GM20431 (cell line): ENCODE data around the gene MOB2.

ENCODE experiments used
- in situ Hi-C: fragments of 300-500 bp; cut with MseI, MboI; formaldehyde crosslinking; loops from one replicate; pipeline ENCODE4 v1.15.0; 2020; ENCODE audit warnings: low sequenced_read_pairs; ENCODE audit not compliant: unreplicated experiment

MOB2 gene

GRCh38 chr11:1506981-1507380, 20.4 kb upstream of the MOB2 start:
- in situ Hi-C loops = no loop called here

GRCh38 chr11:1505480-1505879, 18.9 kb upstream of the MOB2 start:
- in situ Hi-C loops = no loop called here

- in situ Hi-C loops = no loop called here
These were observed 18.2 kb upstream of the MOB2 start for GRCh38 chr11:1504581-1505290.

- in situ Hi-C loops = no loop called here
These were observed 17.6 kb upstream of the MOB2 start for GRCh38 chr11:1504138-1504537.

GRCh38 chr11:1503708-1504104, 17.1 kb upstream of the MOB2 start:
- in situ Hi-C loops = no loop called here

GRCh38 chr11:1502954-1503707, 16.6 kb upstream of the MOB2 start:
- in situ Hi-C loops = no loop called here

GRCh38 chr11:1502168-1502953, 15.8 kb upstream of the MOB2 start:
- in situ Hi-C loops = no loop called here

- in situ Hi-C loops = no loop called here
These were observed 15.0 kb upstream of the MOB2 start for GRCh38 chr11:1501421-1502167.

GRCh38 chr11:1500466-1501420, 14.2 kb upstream of the MOB2 start:
- in situ Hi-C loops = no loop called here

GRCh38 chr11:1499899-1500298, 13.3 kb upstream of the MOB2 start:
- in situ Hi-C loops = no loop called here

- in situ Hi-C loops = no loop called here
These were observed 12.8 kb upstream of the MOB2 start for GRCh38 chr11:1499261-1499890.

GRCh38 chr11:1498262-1498661, 11.7 kb upstream of the MOB2 start:
- in situ Hi-C loops = no loop called here

- in situ Hi-C loops = no loop called here
These were observed 11.0 kb upstream of the MOB2 start for GRCh38 chr11:1497600-1497999.

- in situ Hi-C loops = no loop called here
These were observed 10.1 kb upstream of the MOB2 start for GRCh38 chr11:1496761-1497095.

GRCh38 chr11:1496091-1496760, 9.6 kb upstream of the MOB2 start:
- in situ Hi-C loops = no loop called here

- in situ Hi-C loops = no loop called here
These were observed 8.1 kb upstream of the MOB2 start for GRCh38 chr11:1494650-1495049.

- in situ Hi-C loops = no loop called here
These were observed 7.2 kb upstream of the MOB2 start for GRCh38 chr11:1493650-1494244.

GRCh38 chr11:1491379-1491778, 4.8 kb upstream of the MOB2 start:
- in situ Hi-C loops = no loop called here
